HepG2 (cell line): Measurements from ENCODE around the gene GPR162. TPM values are rescaled to one million over a fixed set of nuclear protein-coding genes. Genes with fewer than 3 reads are reported as not detected.

ENCODE experiments used
- DZIP1 ChIP-seq: sonication (generic); formaldehyde crosslinking; IDR thresholded peaks from 2 replicates; pipeline ENCODE4 v1.5.0; 2020; ENCODE audit warnings: mild to moderate bottlenecking, missing genetic modification reagents
- ESRRA ChIP-seq: sonication (generic); formaldehyde crosslinking; IDR thresholded peaks from 2 replicates; pipeline ENCODE4 v1.5.1; 2020; ENCODE audit warnings: mild to moderate bottlenecking, low read depth, missing genetic modification reagents
- FOXP1 ChIP-seq, 2 experiments: fragments of 450-650 bp in 1 of 2; IDR thresholded peaks; 2 replicates each; pipeline ENCODE4 v1.6.1; 2017 to 2018; ENCODE audit warnings: antibody characterized with exemption in 1 of 2
- NBN ChIP-seq: fragments of 450-650 bp; conservative IDR thresholded peaks from 2 replicates; pipeline ENCODE4 v1.6.1; 2017
- RNF219 ChIP-seq: sonication (generic); formaldehyde crosslinking; IDR thresholded peaks from 2 replicates; pipeline ENCODE4 v1.5.0; 2020; ENCODE audit warnings: mild to moderate bottlenecking, missing genetic modification reagents
- XRCC5 ChIP-seq: fragments of 200-400 bp; formaldehyde crosslinking; optimal IDR thresholded peaks from 2 replicates; pipeline ENCODE3; 2017; ENCODE audit warnings: mild to moderate bottlenecking, low read length
- ZBTB40 ChIP-seq, 2 experiments: fragments of 450-650 bp in 1 of 2; sonication (generic) in 1 of 2; formaldehyde crosslinking in 1 of 2; IDR thresholded peaks; 2 replicates each; pipeline versions ENCODE4 v1.6.1 to v1.8.0; 2016 to 2022; ENCODE audit warnings: antibody characterized with exemption in 1 of 2, mild to moderate bottlenecking in 1 of 2, missing genetic modification reagents in 1 of 2
- ZFP91 ChIP-seq: sonication (generic); formaldehyde crosslinking; IDR thresholded peaks from 2 replicates; pipeline ENCODE4 v1.9.0; 2022; ENCODE audit warnings: missing genetic modification reagents, mild to moderate bottlenecking, borderline replicate concordance
- ZMAT3 ChIP-seq: sonication (generic); formaldehyde crosslinking; conservative IDR thresholded peaks from 2 replicates; pipeline ENCODE4 v1.7.0; 2021; ENCODE audit warnings: missing genetic modification reagents
- ZNF224 ChIP-seq: sonication (generic); formaldehyde crosslinking; IDR thresholded peaks from 2 replicates; pipeline ENCODE4 v1.5.0; 2020; ENCODE audit warnings: mild to moderate bottlenecking, missing genetic modification reagents
- ZNF432 ChIP-seq: sonication (generic); formaldehyde crosslinking; IDR thresholded peaks from 2 replicates; pipeline ENCODE4 v1.5.0; 2020; ENCODE audit warnings: missing genetic modification reagents, mild to moderate bottlenecking, borderline replicate concordance
- ZNF543 ChIP-seq: sonication (generic); formaldehyde crosslinking; IDR thresholded peaks from 2 replicates; pipeline ENCODE4 v1.4.0; 2020; ENCODE audit warnings: mild to moderate bottlenecking, missing genetic modification reagents
- polyA plus RNA-seq, 8 experiments: library from polyadenylated mRNA; depleted of rRNA in 3 of 8; stranded (reverse) in 7 of 8; unstranded in 1 of 8; fragments of >200 nt; fragmentation: Illumina TruSeq in 4 of 8; extraction: Trizol in 4 of 8; gene quantifications; 2 replicates each; pipeline versions ENCODE4 v1.2.1 to v1.2.3, GENCODE V29; 2011 to 2016; ENCODE audit warnings: low read depth in 4 of 8, missing spikeins in 1 of 8, mixed read lengths in 1 of 8; ENCODE audit not compliant: insufficient read depth in 1 of 8
- total RNA-seq, 5 experiments: library from RNA; depleted of rRNA; stranded (reverse); fragments of >200 nt; fragmentation: Illumina TruSeq; extraction: Trizol; gene quantifications; 2 replicates each; pipeline ENCODE4 v1.2.3, GENCODE V29; 2016; ENCODE audit warnings: low read depth in 1 of 5

GPR162 gene
- total and polyA plus RNA-seq, 2 of the 13 experiments (the other 11 are each of a cell fraction or from before 2014, with no cell fraction given): 0.08 TPM; not detected in 1

GRCh38 chr12:6828781-6829535 is 7.3 kb downstream of the GPR162 start (continued):
- TF ChIP-seq ZBTB40 (IDR thresholded peaks at IDR 0.05) (no peak), ZBTB40 (CRISPR knock-in tag; IDR thresholded peaks at IDR 0.05) (no peak), ZMAT3 (CRISPR knock-in tag) (peak; percentile 92), ZNF543 (CRISPR knock-in tag) (peak; percentile 55; the same call in 1 of the 2 replicates), DZIP1 (peak; percentile 30; the same call in 1 of the 2 replicates), ESRRA (CRISPR knock-in tag) (no peak; the same call in 1 of the 2 replicates), FOXP1 (IDR thresholded peaks at IDR 0.05) (no peak), FOXP1 (CRISPR knock-in tag; IDR thresholded peaks at IDR 0.05) (0 out of 2 replicates have a peak, but pooled peaks have one; percentile 9), NBN (no peak), RNF219 (CRISPR knock-in tag) (no peak), ZNF432 (CRISPR knock-in tag) (0 out of 2 replicates have a peak, but pooled peaks have one; percentile 40), ZFP91 (CRISPR knock-in tag) (peak; percentile 88; the same call in 1 of the 2 replicates), XRCC5 (no peak), ZNF224 (CRISPR knock-in tag) (no peak)
